ENCODE measurements around the gene SLITRK4.
A peak's percentile ranks its signal among the peaks of the same experiment; 100 is the strongest.

SLITRK4 gene, protein sequence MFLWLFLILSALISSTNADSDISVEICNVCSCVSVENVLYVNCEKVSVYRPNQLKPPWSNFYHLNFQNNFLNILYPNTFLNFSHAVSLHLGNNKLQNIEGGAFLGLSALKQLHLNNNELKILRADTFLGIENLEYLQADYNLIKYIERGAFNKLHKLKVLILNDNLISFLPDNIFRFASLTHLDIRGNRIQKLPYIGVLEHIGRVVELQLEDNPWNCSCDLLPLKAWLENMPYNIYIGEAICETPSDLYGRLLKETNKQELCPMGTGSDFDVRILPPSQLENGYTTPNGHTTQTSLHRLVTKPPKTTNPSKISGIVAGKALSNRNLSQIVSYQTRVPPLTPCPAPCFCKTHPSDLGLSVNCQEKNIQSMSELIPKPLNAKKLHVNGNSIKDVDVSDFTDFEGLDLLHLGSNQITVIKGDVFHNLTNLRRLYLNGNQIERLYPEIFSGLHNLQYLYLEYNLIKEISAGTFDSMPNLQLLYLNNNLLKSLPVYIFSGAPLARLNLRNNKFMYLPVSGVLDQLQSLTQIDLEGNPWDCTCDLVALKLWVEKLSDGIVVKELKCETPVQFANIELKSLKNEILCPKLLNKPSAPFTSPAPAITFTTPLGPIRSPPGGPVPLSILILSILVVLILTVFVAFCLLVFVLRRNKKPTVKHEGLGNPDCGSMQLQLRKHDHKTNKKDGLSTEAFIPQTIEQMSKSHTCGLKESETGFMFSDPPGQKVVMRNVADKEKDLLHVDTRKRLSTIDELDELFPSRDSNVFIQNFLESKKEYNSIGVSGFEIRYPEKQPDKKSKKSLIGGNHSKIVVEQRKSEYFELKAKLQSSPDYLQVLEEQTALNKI

DNA sequence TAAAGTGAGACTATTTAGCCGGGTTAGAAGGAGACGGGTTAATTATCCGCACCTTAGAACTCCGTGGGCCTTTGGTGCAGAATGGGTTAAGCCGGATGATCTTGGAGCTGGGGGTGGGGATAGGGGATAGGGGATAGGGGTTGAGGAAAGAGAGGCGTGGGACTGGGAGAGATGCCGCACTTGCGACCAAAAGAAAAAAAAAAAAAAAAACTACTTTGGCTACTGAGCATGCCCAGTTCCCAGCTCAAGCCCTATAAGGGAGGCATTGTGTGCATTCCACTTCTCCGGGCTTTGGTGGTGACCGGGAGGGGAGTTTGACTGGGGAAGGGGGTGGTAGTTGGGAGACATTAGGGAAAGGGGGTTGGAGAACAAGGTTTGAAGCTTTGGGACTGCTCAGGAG, at the start of gene SLITRK4:
Gene SLITRK4, minus strand, starts transcription at position 187 of the 400 bp plus-strand sequence. CDS start 4,993 bp downstream, outside the sequence.
- H3K4me3 ChIP-seq (ENCODE audit: low read depth, low read length): no peak within 1 kb of the TSS
- TF ChIP-seq, protein P1, sequence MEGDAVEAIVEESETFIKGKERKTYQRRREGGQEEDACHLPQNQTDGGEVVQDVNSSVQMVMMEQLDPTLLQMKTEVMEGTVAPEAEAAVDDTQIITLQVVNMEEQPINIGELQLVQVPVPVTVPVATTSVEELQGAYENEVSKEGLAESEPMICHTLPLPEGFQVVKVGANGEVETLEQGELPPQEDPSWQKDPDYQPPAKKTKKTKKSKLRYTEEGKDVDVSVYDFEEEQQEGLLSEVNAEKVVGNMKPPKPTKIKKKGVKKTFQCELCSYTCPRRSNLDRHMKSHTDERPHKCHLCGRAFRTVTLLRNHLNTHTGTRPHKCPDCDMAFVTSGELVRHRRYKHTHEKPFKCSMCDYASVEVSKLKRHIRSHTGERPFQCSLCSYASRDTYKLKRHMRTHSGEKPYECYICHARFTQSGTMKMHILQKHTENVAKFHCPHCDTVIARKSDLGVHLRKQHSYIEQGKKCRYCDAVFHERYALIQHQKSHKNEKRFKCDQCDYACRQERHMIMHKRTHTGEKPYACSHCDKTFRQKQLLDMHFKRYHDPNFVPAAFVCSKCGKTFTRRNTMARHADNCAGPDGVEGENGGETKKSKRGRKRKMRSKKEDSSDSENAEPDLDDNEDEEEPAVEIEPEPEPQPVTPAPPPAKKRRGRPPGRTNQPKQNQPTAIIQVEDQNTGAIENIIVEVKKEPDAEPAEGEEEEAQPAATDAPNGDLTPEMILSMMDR (conservative IDR thresholded peaks at IDR 0.05; ENCODE audit: low read depth, low read length): no peak
- DNase-seq (ENCODE audit: low read depth): no peak

DNA sequence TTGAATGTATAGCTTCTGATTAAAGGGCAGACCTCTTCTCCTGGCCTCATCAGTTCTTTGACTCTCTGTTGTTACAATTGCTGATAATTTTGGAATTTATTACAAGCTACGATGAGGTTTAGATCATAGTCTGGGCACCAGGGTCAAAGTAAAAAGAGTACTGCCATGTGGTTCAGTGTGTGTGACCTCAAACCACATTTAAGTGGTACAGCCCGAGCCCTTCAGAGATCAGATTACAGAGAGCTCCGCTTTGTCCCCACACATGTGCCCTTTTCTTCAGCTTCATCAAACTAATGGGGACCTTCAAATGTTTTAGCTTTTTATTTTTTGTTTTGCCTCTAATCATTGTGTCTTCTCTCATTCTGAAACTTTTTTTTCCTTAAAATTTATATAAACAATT, 47.6 kb upstream of the SLITRK4 start:
- no peak for DNase-seq (ENCODE audit: low read depth)
- TF ChIP-seq, protein P1 (conservative IDR thresholded peaks at IDR 0.05; ENCODE audit: low read depth, low read length): no peak
- H3K4me3 ChIP-seq (ENCODE audit: low read depth, low read length): no peak overlapping the region

DNA sequence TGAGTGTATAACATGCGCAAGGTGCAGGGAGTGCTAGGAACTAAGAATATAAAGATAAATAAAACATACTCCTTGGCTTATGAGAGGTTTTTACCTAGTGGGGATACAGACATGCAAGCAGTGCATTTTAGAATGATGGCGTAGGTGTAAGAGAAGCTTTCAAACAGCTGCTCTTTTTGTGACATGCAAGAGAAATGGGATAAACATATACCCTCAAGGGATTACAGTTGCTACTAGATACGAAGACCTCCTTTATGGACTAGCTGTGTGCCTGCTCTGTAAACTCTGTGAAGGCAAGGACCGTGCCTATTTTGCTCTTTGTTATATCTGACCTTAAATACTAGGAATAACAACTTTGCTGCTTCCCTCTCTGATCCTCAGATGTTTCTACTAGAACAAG, 39.0 kb upstream of the SLITRK4 start:
- no peak overlapping the region for H3K4me3 ChIP-seq (ENCODE audit: low read depth, low read length)
- TF ChIP-seq, protein P1 (conservative IDR thresholded peaks at IDR 0.05; ENCODE audit: low read depth, low read length): no peak
- DNase-seq (ENCODE audit: low read depth): no peak

- no peak for DNase-seq (ENCODE audit: low read depth)
These were observed 33.5 kb upstream of the SLITRK4 start for GRCh38 chrX:143669395-143669794.

GRCh38 chrX:143664302-143664701, 28.4 kb upstream of the SLITRK4 start:
- DNase-seq (ENCODE audit: low read depth): peak; percentile 16
- H3K4me3 ChIP-seq (ENCODE audit: low read depth, low read length): no peak overlapping the region
- TF ChIP-seq, protein P1 (conservative IDR thresholded peaks at IDR 0.05; ENCODE audit: low read depth, low read length): peak; percentile 50

More at GRCh38 chrX:143669395-143669794, 33.5 kb upstream of the SLITRK4 start:
- TF ChIP-seq, protein P1 (conservative IDR thresholded peaks at IDR 0.05; ENCODE audit: low read depth, low read length): no peak
- H3K4me3 ChIP-seq (ENCODE audit: low read depth, low read length): no peak overlapping the region

GRCh38 chrX:143663755-143664154, 27.9 kb upstream of the SLITRK4 start:
- TF ChIP-seq, protein P1 (conservative IDR thresholded peaks at IDR 0.05; ENCODE audit: low read depth, low read length): no peak
- DNase-seq (ENCODE audit: low read depth): no peak

More at GRCh38 chrX:143663755-143664154, 27.9 kb upstream of the SLITRK4 start:
- no peak overlapping the region for H3K4me3 ChIP-seq (ENCODE audit: low read depth, low read length)
